GM19468 (cell line): ENCODE measurements around the gene MYCBP.
A peak's percentile ranks its signal among the peaks of the same experiment; 100 is the strongest.

Experiments
- ATAC-seq: cut with Tn5 transposase; IDR thresholded peaks from one replicate; pipeline ENCODE4 v1.9.1; 2021; ENCODE audit warnings: mild to moderate bottlenecking, moderate library complexity, moderate number of reproducible peaks; ENCODE audit not compliant: unreplicated experiment; ENCODE audit errors: extremely low read depth

The MYCBP gene

DNA sequence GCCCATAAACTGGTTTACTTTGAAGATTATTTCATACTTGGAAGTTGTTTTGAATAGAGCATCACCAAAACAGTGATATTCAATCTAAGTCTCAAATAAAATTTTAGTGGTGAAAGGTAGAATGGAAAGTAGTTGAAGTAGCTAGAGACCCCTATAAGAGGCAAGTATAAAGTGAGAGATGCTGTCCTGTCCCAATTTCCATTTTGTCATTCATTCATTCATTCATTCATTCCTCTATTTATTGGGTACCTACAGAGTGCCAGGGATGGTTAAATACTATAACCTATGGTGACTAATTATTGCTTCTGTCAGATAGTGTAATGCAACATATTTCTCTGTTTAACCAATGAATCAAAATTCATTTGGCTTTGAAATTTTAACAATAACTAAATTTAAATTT is 46.3 kb downstream of the MYCBP start:
- ATAC-seq = no peak

DNA sequence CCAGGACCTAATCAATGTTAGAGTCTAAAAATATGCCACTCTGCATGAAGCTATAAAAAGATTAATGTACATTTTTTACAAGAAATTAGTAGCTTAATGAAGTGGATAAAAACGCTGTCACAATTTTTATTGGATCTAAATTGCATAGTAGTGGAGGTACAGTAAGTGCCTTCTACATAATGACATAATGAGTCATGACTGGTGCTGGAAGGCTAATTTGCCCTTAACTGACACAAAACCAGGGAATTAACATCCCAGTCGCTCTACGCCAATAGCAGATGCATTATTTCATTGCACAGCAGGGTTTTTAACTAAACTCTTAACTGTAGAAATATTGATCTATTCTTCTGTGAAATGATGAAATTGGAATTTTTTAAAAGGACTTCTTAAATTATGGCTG is 46.9 kb downstream of the MYCBP start:
- ATAC-seq = no peak

DNA sequence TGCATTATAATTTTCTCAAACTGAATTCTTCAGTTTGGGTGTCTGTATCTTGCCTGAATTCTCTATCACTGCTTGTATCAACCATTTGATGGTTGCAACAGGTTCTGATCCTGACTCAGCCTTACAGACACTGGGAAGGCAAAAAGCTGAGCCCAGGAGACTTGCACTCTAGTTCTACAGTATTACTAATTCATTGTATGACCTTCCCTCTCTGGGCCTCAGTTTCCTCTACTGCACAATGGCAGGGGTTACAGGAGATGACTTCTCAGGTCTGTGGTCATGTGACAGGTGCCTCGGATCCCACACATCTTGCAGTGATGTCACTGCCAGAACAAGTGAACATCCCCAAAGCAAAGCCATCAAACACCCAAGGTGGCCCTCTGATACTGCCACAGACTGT is 52.3 kb downstream of the MYCBP start:
- no peak for ATAC-seq

DNA sequence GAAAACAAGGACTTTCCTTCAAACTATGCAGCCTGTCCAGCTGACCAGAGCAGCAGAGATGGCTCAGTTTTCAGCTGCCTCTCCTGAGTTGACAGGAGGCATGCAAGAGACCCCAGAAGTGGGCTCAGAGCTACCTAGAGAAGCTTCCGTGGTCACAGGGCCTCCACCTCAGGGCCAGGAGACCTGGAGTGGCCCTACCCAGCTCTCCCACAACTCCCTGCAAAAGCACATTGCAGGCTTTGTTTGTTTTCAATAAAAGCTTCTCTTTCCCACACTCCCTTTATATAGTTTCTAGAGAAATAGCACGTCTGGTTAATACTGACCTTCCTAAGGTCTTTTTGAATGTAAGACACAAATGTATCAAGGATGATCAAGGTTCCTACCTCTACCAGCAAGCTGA is 53.6 kb downstream of the MYCBP start:
- no peak for ATAC-seq

DNA sequence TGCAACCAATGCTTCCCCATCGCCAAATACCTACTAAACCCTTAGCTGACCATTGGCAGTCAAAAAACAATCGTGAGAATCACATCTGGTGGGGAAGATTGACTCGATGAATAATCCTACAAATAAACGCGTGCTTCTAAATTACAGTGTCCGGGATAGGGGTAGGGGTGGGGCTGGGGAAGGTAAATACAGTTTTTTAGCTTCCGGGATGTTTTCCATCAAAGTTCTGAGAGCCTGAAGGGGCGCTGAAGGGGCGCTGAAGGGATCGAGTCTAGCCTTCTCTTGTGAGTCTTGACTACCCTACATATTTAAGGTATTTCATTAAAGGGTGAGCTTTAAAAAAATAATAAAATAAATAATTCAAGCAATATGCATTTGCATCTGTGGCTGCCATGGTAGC is 54.1 kb downstream of the MYCBP start:
- ATAC-seq = no peak

DNA sequence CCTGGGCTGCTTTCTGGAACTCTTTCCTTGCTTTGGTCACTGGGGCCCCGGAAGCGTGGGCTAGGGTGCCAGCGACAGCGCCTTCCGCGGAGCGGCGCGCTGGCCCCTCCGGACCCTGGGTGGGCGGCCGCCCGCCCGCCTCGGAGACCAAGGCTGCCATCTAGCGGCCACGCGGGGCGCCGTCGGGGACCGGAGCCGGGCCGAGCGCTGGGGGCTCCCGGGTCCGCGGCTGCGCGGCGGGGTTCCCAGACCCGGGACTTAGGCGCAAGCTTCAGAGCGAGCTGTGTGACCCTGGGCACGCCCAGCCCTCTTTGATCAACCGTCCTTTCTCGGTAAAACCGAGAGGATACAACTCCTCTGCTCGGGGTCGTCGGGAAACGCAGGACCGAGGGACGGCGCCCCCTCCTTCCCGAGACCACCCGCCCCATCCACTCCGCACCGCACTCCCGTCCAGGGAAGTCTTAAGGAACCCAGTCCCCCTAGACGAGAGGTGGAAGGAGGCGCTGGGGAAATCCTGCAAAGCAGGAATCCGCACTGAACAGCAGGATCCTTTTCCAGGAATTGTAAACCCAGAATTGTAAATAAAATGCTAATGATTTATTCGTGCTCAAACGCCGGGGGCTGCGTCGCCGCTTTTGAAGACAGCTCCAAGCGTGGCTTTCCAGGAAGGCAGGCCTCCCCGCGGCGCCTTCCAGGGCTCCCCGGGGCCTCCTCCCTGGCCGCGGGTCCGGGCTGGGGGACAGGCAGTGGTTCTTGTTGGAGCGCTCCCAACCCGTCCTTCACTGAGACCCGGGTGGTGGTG is 54.8 kb downstream of the MYCBP start:
- no peak for ATAC-seq

DNA sequence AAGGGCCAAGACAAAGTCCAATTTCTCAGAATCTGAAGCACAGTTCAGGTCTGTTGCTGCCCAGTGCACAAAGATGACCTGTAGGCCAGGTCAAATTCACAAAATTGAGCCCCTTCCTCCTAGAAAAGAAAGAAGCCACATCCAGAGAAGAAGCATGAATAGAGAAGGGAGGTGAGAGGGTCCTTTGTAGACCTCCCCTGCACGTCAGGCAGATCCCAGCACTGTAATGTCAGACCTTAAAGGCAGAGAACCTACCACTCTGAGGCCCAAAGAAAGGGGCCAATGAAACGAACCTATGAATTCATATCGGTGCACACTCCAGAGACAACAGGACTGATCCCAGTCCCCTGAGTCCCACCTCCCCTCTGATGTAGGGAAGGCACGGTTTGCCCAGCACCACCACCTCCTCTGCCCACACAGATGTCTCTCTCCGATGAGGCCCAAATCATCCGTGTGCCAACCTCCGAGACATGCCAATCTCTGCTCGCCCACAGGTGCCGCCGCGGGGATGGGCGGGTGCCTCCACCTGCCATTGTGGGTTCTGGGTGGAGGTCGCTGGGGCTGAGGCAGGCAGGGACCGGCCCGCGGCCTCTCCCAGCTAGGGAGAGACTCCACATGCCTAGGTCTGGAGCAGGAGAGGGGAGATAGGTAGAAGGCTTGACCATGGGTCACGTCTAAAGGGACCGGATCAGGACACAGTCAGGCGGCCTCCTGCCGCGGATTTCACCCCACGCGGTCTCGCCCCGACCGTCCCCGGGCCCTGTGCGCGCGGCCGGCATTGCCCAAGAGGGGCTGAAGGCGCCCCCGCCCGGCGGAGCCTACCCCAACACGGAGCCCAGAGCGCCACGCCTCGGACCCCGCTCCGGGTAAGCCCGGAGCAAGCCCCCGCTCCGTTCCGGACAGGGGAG is 55.6 kb downstream of the MYCBP start:
- no peak for ATAC-seq

DNA sequence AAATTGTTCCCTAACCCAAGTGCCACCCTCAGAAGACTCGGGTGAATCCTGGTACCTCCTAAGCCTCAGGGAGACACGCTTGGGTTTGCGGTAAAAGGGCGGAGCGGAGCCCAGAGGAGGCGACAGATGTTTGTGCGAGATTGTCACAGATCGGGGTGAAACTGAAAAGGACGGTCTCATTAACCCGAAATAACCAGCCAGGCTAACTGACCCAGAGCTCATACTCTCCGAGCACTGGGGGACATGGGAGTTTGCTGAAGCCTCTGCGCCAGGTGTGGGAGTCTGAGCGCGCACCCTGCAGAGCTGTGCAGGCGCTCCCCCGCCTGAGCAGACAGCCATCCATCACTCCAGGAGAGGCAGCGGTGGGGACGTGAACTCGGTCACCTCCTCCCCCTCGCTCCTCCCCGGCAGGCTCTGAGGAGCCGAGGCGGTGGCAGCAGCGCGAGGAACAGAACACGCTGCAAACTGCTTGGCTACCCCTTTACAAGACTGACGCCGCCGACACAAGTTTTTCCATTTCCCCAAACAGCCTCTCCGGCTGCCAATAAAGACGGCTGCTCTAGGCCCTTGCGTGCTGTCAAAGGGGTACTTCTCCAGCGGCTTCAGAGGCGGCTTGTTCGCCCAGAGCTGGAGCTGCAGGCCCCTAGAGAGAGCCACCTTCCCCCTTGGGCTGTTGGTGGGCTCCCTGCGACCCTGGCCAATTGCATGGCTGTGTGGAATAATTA is 57.1 kb downstream of the MYCBP start:
- peak; percentile 11 for ATAC-seq

DNA sequence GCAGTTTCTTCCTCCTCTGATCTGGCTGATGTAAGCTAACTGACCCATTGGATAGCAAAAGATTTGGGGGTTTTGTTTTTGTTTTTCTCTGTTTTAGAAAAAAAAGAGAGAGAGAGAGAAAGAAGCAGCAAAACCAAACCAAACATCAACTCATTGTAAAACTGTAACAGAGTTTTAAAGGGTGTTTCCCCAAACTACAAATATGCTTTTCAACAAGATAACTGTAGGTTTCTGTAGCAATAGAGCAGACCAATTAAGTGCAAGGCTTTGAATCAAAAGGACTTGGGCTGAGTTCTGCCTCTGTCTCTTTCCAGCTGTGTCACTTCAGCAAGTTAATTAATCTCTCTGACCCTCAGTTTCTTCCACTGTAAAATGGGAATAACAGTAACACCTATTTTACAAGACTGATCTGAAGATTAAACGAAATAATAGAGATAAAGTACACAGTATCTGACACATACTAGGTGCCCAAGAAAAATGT is 58.1 kb downstream of the MYCBP start:
- no peak for ATAC-seq

DNA sequence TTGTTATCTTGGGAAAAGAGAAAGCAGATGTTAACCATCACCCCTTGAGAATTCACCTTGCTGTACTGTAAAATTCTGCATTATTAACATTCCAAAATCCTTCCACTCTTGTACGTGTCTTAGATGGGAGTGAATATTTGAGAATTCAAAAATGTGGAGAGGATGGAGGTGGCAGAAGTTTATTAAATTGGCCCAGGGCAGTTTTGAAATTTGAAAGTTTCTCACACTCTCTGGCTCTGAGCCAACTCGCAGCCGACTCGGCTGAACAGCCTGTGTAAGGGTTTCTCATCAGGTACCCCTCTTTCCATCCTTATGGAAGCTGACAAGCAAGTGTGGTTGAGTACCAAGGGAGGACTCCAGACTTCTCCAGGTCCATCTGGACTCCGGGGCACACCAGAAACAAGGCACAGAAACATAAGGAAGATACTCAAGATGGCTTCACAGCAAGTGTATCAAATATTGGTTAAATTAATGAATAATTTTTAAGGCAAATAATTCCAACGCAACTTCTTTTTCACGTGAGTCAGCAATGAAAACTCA is 58.6 kb downstream of the MYCBP start:
- ATAC-seq = no peak

DNA sequence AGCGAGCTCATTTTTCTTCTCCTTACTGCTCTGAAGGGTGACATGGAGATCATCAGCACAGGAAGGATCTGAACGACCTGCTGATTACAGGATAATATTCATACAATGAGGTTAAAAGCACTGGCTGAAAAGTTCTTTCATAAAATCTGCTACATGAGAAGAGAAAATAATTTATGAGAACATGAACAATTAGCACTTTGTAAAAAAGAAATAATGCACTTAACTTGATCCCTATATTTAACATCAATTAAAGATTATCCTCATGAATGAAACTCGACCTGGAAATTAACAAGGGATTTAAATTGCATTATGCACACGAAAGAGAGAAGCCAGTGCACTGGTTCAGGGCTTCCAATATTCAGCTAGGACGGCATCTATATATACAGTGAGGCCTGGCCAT is 60.2 kb downstream of the MYCBP start:
- ATAC-seq = no peak
